GM19240 (cell line): ENCODE results near the gene ISOC2.
"Not testable (repeated sequence)": the region's sequence is repeated elsewhere in the genome, so short reads cannot be mapped to it uniquely, and the experiment has no call there.

Experiments
- DNase-seq: peaks from one replicate; pipeline ENCODE4 v3.0.0; 2011; ENCODE audit warnings: low spot score; ENCODE audit not compliant: insufficient read length

ISOC2 gene

GRCh38 chr19:55460670-55461258 is 678 bp downstream of the ISOC2 start:
- DNase-seq = no peak

GRCh38 chr19:55459950-55460657 is 1.3 kb downstream of the ISOC2 start:
- DNase-seq = no peak

- no peak for DNase-seq
Observed at GRCh38 chr19:55459551-55459949, 1.9 kb downstream of the ISOC2 start.

- no peak for DNase-seq
Observed at GRCh38 chr19:55457683-55458457, 3.6 kb downstream of the ISOC2 start.

- DNase-seq = no peak
Observed at GRCh38 chr19:55456347-55456746, 5.1 kb downstream of the ISOC2 start.

GRCh38 chr19:55455576-55456235 is 5.7 kb downstream of the ISOC2 start:
- DNase-seq = no peak

- no peak for DNase-seq
Observed at GRCh38 chr19:55454787-55455243, 6.6 kb downstream of the ISOC2 start.

- DNase-seq = no peak
Observed at GRCh38 chr19:55453511-55454260, 7.8 kb downstream of the ISOC2 start.

- DNase-seq = no peak
Observed at GRCh38 chr19:55452749-55453346, 8.6 kb downstream of the ISOC2 start.

GRCh38 chr19:55451965-55452748 is 9.3 kb downstream of the ISOC2 start:
- DNase-seq = no peak

- DNase-seq = no peak
Observed at GRCh38 chr19:55451163-55451964, 10.1 kb downstream of the ISOC2 start.

- DNase-seq = no peak
Observed at GRCh38 chr19:55449469-55449868, 12.0 kb downstream of the ISOC2 start.

- DNase-seq = not testable (repeated sequence)
Observed at GRCh38 chr19:55448175-55448490, 13.3 kb downstream of the ISOC2 start.

- no peak for DNase-seq
Observed at GRCh38 chr19:55447421-55448174, 13.8 kb downstream of the ISOC2 start.

- DNase-seq = no peak
Observed at GRCh38 chr19:55446060-55446459, 15.4 kb downstream of the ISOC2 start.

GRCh38 chr19:55444646-55445045 is 16.8 kb downstream of the ISOC2 start:
- no peak for DNase-seq

- DNase-seq = no peak
Observed at GRCh38 chr19:55443824-55444480, 17.5 kb downstream of the ISOC2 start.
